GM23338 (cell line): Measurements from ENCODE around the gene DECR2. TPM values are rescaled to one million over a fixed set of nuclear protein-coding genes. Genes with fewer than 3 reads are reported as not detected.

ENCODE experiments used
- ATAC-seq: fragments of 200-7000 bp; cut with Tn5 transposase; 3 replicates; pipeline ENCODE4 v1.9.1; 2020
- DNase-seq: peaks from one replicate; pipeline ENCODE4 v3.0.0-alpha.2; 2015; ENCODE audit warnings: low spot score
- H2AFZ ChIP-seq: fragments of 200-600 bp; sonication (generic); 2 replicates; pipeline ENCODE4 v1.8.0; 2016; ENCODE audit warnings: antibody characterized with exemption, mild to moderate bottlenecking, moderate library complexity
- H3F3A ChIP-seq: fragments of 200-600 bp; sonication (generic); replicated peaks from 2 replicates; pipeline ENCODE4 v1.8.0; 2017; ENCODE audit warnings: antibody characterized with exemption, mixed run types, low read depth
- H3K27ac ChIP-seq: fragments of 200-600 bp; sonication (generic); 2 replicates; pipeline ENCODE4 v1.6.1; 2016; ENCODE audit warnings: low read depth
- H3K27me3 ChIP-seq: fragments of 200-600 bp; sonication (generic); 2 replicates; pipeline ENCODE4 v1.8.0; 2016; ENCODE audit warnings: mild to moderate bottlenecking, mixed run types, moderate library complexity; ENCODE audit not compliant: insufficient read depth
- H3K36me3 ChIP-seq: fragments of 200-600 bp; sonication (generic); 2 replicates; pipeline ENCODE4 v1.8.0; 2016; ENCODE audit warnings: mild to moderate bottlenecking; ENCODE audit not compliant: insufficient read depth
- H3K4me1 ChIP-seq: fragments of 200-600 bp; sonication (generic); 2 replicates; pipeline ENCODE4 v1.8.0; 2016; ENCODE audit warnings: mild to moderate bottlenecking, moderate library complexity; ENCODE audit not compliant: insufficient read depth
- H3K4me2 ChIP-seq: fragments of 200-600 bp; sonication (generic); 2 replicates; pipeline ENCODE4 v1.7.1; 2017; ENCODE audit warnings: mixed run types
- H3K4me3 ChIP-seq: fragments of 200-600 bp; sonication (generic); 2 replicates; pipeline ENCODE4 v1.6.1; 2016; ENCODE audit warnings: mixed run types
- H3K79me2 ChIP-seq: fragments of 200-600 bp; sonication (generic); replicated peaks from 2 replicates; pipeline ENCODE4 v1.8.0; 2017; ENCODE audit warnings: mild to moderate bottlenecking; ENCODE audit not compliant: insufficient read depth
- H3K9me2 ChIP-seq: fragments of 200-600 bp; sonication (generic); 2 replicates; pipeline ENCODE4 v1.8.0; 2017; ENCODE audit not compliant: insufficient read depth
- H4K20me1 ChIP-seq: fragments of 200-600 bp; sonication (generic); replicated peaks from 2 replicates; pipeline ENCODE4 v1.8.0; 2017; ENCODE audit warnings: mild to moderate bottlenecking; ENCODE audit not compliant: insufficient read depth
- H3K27ac Mint-ChIP-seq: 2 replicates; pipeline ENCODE4 v1.8.0; 2020; ENCODE audit warnings: inconsistent platforms, mild to moderate bottlenecking, moderate library complexity, mixed read lengths
- H3K27me3 Mint-ChIP-seq: 3 replicates; pipeline ENCODE4 v1.8.0; 2022; ENCODE audit warnings: low read depth, mild to moderate bottlenecking, moderate library complexity, mixed read lengths, inconsistent platforms; ENCODE audit not compliant: insufficient read depth, poor library complexity
- H3K36me3 Mint-ChIP-seq: 3 replicates; pipeline ENCODE4 v1.8.0; 2021; ENCODE audit warnings: low read depth, mild to moderate bottlenecking, inconsistent platforms, moderate library complexity, mixed read lengths
- H3K4me1 Mint-ChIP-seq: 3 replicates; pipeline ENCODE4 v1.8.0; 2020; ENCODE audit warnings: mild to moderate bottlenecking, inconsistent platforms, mixed read lengths
- H3K4me3 Mint-ChIP-seq: 3 replicates; pipeline ENCODE4 v1.8.0; 2021; ENCODE audit warnings: moderate library complexity, mild to moderate bottlenecking, inconsistent platforms, mixed read lengths
- H3K9me3 Mint-ChIP-seq: 3 replicates; pipeline ENCODE4 v1.8.0; 2020; ENCODE audit warnings: moderate library complexity, mild to moderate bottlenecking, inconsistent platforms, mixed read lengths
- CREB1 ChIP-seq: fragments of 250-450 bp; sonication (Bioruptor Pico); IDR thresholded peaks from 2 replicates; pipeline ENCODE4 v1.5.0; 2020; ENCODE audit warnings: low read depth, mild to moderate bottlenecking, moderate library complexity
- CTCF ChIP-seq, 2 experiments: fragments of 200-600 bp in 1 of 2; sonication (generic) in 1 of 2; conservative IDR thresholded peaks; 2 replicates each; pipeline versions ENCODE4 v1.5.1 to v1.6.1; 2016 to 2017; ENCODE audit warnings: antibody characterized with exemption in 2 of 2, low read depth in 2 of 2, mild to moderate bottlenecking in 2 of 2, moderate library complexity in 1 of 2
- ETS1 ChIP-seq: IDR thresholded peaks from 2 replicates; pipeline ENCODE4 v1.6.1; 2016; ENCODE audit warnings: antibody characterized with exemption
- EZH2 ChIP-seq: fragments of 200-600 bp; sonication (generic); IDR thresholded peaks from one replicate; pipeline ENCODE4 v1.8.0; 2017; ENCODE audit warnings: antibody characterized with exemption, mild to moderate bottlenecking, low read depth; ENCODE audit not compliant: unreplicated experiment
- EZH2phosphoT487 ChIP-seq: fragments of 200-600 bp; sonication (generic); IDR thresholded peaks from one replicate; pipeline ENCODE4 v1.8.1; 2018; ENCODE audit warnings: antibody characterized with exemption; ENCODE audit not compliant: unreplicated experiment
- JUNB ChIP-seq: IDR thresholded peaks from one replicate; pipeline ENCODE4 v1.6.1; 2016; ENCODE audit warnings: antibody characterized with exemption; ENCODE audit not compliant: unreplicated experiment
- NANOG ChIP-seq: IDR thresholded peaks from 2 replicates; pipeline ENCODE4 v1.6.1; 2016; ENCODE audit warnings: antibody characterized with exemption, borderline replicate concordance
- POLR2AphosphoS5 ChIP-seq: IDR thresholded peaks from 2 replicates; pipeline ENCODE4 v1.6.1; 2016; ENCODE audit warnings: antibody characterized with exemption, low read depth
- REST ChIP-seq: IDR thresholded peaks from one replicate; pipeline ENCODE4 v1.6.1; 2018; ENCODE audit warnings: antibody characterized with exemption; ENCODE audit not compliant: unreplicated experiment
- STAT1 ChIP-seq: IDR thresholded peaks from one replicate; pipeline ENCODE4 v1.6.1; 2016; ENCODE audit warnings: antibody characterized with exemption; ENCODE audit not compliant: unreplicated experiment
- ZNF114 ChIP-seq: fragments of 250-450 bp; sonication (Bioruptor Pico); IDR thresholded peaks from 2 replicates; pipeline ENCODE4 v1.5.0; 2020; ENCODE audit warnings: mild to moderate bottlenecking, moderate library complexity
- ZNF331 ChIP-seq: fragments of 250-450 bp; sonication (Bioruptor Pico); IDR thresholded peaks from 2 replicates; pipeline ENCODE4 v1.5.0; 2020; ENCODE audit warnings: low read depth, mild to moderate bottlenecking, moderate library complexity
- ZNF462 ChIP-seq: fragments of 250-450 bp; sonication (Bioruptor Pico); IDR thresholded peaks from 2 replicates; pipeline ENCODE4 v1.5.0; 2020; ENCODE audit warnings: mild to moderate bottlenecking, moderate library complexity
- polyA plus RNA-seq: library from polyadenylated mRNA; unstranded; fragments of >200 nt; fragmentation: Nextera tagmentation; extraction: Ambion mirVana; gene quantifications from 2 replicates; pipeline ENCODE4 v1.2.1, GENCODE V29; 2016
- total RNA-seq: library from RNA; depleted of rRNA; stranded (reverse); fragments of >200 nt; shearing (Covaris generic); gene quantifications from 2 replicates; pipeline ENCODE4 v1.2.3, GENCODE V29; 2014

Gene DECR2
- total and polyA plus RNA-seq, 2 experiments from 2014 or later = 20.3 to 26.9 TPM

- H3K36me3 Mint-ChIP-seq = peaks cover 16% of the 10 kb centered on the region
- H3K27ac ChIP-seq = no peak overlapping the region
- peaks cover 17% of the 10 kb centered on the region; the same call in 2 of the 3 replicates for H3K4me1 Mint-ChIP-seq
- H3K4me2 ChIP-seq = no peak overlapping the region
- H3K4me3 ChIP-seq = no peak overlapping the region
- TF ChIP-seq POLR2AphosphoS5 (no peak), REST (no peak), EZH2 (no peak), CTCF (conservative IDR thresholded peaks at IDR 0.05; ENCODE audit: low read depth in 2 of 2) (no peak), ZNF331 (CRISPR knock-in tag) (no peak), ZNF114 (CRISPR knock-in tag) (no peak), NANOG (no peak), CREB1 (CRISPR knock-in tag) (no peak), EZH2phosphoT487 (no peak), STAT1 (no peak), ETS1 (no peak), JUNB (no peak), ZNF462 (CRISPR knock-in tag) (no peak)
- H4K20me1 ChIP-seq = peaks cover 5% of the 10 kb centered on the region
- H3K36me3 ChIP-seq = peaks cover 3% of the 10 kb centered on the region; the same call in 1 of the 2 replicates
- H3K9me3 Mint-ChIP-seq = no peaks in the 10 kb centered on the region; the same call in 2 of the 3 replicates
- peaks cover 8% of the 10 kb centered on the region; the same call in 1 of the 2 replicates for H3F3A ChIP-seq
- no peak for DNase-seq
- peaks cover 18% of the 10 kb centered on the region for H3K79me2 ChIP-seq
- no peaks in the 10 kb centered on the region for H3K27me3 ChIP-seq
- peaks cover 9% of the 10 kb centered on the region for H3K27me3 Mint-ChIP-seq
- H3K27ac Mint-ChIP-seq = no peak overlapping the region
- H3K9me2 ChIP-seq = no peaks in the 10 kb centered on the region
- H2AFZ ChIP-seq = no peak overlapping the region
- no peak for ATAC-seq
- H3K4me1 ChIP-seq = peaks cover 8% of the 10 kb centered on the region
- H3K4me3 Mint-ChIP-seq = no peak overlapping the region
These were observed 26.5 kb upstream of the DECR2 start for GRCh38 chr16:375212-375611.
